Stimulated activated CD4-positive, alpha-beta T cell treated with anti-CD3 and anti-CD28 coated beads, Interleukin-12 subunit alpha, Interleukin-12 subunit beta, amount 100 ng/mL, for 48 hours (primary cell): ENCODE results near the gene LMOD3.

Experiments
- DNase-seq, 3 donors: peaks; one replicate each; pipeline ENCODE4 v3.0.0-alpha.2; 2020; ENCODE audit warnings: low read depth in 2 of 3, low spot score in 1 of 3

The LMOD3 gene

DNA sequence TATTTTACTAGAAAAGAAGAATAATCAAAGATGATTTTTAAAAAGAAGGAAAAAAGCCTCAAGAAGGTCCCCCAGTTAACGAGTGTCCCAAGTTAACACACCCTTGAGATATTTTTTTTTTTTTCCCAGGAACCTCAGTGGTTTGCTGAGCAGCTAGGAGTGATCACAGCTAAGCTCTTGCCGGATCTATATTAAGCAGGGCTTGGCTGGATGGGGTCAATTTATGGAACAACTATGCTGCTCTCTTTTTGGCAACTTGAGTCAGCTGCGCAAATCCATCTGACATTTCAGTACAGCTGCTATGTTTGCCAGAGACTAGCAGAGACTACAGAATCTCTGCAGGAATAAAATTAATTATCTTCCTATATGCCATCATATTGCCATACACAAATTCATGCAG, at the start of gene LMOD3:
TSS of gene LMOD3 (minus strand) at position 193 of the 400 bp plus-strand sequence. CDS start 209 bp downstream, outside the sequence.
- no peak for DNase-seq

GRCh38 chr3:69172058-69172457, 49.7 kb upstream of the LMOD3 start:
- no peak for DNase-seq

GRCh38 chr3:69166446-69166845, 44.1 kb upstream of the LMOD3 start:
- no peak for DNase-seq

DNA sequence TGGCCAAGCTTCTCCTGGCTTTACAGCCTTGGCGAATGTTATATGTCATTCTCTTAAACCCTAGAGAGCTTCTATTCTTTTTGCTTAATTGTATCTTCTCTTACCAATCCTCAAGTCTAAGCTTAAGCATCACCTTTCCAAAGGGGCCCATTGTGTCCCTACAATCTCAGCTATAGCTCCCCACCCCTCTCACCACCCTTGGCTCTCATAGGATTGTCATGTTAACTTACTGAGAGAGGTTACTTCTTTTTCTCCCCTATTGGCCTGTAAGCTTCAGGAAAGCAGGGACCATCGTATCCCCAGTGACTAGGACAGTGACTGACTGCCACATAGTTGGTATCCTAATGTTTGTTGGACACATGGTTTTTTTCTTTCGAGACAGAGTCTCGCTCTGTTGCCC, 43.3 kb upstream of the LMOD3 start:
- no peak for DNase-seq

DNA sequence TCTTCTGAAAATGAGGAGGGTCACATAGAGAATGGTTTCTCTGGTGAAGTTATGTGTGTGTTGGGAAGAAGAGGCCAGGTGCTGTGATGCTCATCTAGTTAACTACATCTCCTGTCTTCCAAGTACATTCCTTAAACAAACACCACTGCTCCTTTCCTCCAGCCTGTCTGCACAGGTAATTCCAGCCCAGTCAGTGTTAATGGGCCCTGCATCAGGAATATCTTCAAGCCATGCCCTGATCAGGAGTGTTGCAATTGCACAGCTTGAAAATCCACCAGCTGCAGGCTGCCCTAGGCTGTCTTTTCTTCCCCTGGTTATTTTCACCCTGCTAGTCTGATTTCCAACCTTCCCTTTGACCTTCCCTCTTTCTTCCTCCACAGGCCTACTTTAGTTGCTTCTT, 41.9 kb upstream of the LMOD3 start:
- no peak for DNase-seq

- DNase-seq: no peak
Measured at GRCh38 chr3:69162308-69162980, 40.0 kb upstream of the LMOD3 start.

DNA sequence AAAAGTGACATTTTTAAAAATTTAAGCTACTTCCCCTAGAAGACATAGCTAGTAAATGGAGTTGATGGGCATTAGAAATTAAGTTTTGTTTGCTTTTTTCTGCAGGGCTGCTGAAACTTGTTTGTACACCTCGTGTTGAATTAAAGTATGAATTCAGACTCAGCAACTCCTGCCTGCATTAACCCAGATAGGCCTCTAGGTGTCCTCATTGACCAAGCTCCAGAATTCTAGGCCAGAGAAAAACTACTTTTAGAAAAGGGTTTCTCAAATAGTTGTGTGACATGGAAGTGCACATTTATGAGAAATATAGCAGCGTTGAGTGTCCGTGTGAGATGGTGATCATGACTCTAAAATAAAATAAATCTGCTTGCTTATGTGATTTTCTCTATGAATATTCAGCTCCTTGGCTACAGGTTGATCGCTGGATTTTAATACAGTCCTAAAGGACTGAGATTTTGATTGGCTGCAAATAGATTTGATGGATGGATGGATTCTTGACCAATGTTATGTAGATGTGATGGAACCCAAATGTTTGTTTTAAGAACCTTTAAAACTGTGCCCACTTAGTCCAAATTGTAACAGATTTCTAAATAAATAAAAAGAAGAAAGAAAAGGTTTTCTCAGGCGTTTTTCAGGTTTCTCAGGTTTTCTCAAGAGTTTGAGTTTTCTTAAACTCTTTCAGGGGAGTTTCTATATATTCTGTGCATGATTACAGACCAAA, 39.4 kb upstream of the LMOD3 start:
- DNase-seq: peak in 1 of 3 donors; percentile 49

DNA sequence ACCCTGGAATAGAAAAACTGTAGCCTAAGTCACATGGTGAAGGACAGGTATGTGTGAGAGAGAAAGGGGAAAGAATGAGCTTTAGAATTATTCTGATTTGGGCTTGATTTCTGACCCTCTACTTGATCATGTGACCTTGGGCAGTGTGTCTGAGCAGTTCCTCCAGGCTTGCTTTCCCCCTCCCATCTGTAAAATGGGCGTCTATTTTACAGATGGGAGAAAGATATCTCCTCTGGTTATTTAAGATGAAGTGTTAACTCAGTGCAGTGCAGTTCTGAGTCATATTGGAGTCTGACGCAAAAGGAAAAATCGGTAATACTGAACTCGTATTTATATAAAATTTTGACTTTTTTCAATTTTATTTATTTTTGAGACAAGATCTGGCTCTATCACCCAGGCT, 38.1 kb upstream of the LMOD3 start:
- no peak for DNase-seq

- no peak for DNase-seq
Measured at GRCh38 chr3:69160107-69160506, 37.7 kb upstream of the LMOD3 start.

GRCh38 chr3:69149586-69149985, 27.2 kb upstream of the LMOD3 start:
- no peak for DNase-seq

- DNase-seq: no peak
Measured at GRCh38 chr3:69145688-69146087, 23.3 kb upstream of the LMOD3 start.

DNA sequence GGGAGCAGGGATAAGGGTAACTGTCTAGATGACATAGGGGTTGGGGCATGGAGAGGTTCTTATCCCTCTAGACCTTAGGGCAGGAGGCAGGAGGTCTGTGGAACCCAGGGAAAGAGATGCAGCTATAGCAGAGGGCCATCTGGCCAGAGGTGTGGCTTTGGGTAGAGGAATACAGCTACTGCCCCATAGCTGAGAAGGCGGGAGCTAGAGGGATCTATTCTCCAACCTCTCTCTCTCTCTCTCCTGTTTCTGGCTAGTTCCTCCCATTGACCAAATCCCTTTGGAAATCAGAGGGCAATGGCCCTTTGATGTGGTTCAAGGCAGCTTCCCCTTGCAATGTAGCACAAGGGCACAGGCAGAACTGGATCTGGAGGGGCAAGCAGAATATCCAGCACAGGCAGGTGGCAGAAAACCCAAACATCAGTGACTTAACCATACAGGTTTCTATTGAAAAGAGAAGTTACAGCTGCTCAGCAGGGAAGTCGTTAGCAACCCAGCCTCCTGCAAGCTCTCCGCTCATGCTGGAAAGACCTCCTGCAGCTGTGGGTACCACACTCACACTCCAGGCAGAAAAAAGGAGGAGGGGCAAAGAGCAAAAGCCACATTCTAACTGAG, 22.3 kb upstream of the LMOD3 start:
- no peak for DNase-seq

DNA sequence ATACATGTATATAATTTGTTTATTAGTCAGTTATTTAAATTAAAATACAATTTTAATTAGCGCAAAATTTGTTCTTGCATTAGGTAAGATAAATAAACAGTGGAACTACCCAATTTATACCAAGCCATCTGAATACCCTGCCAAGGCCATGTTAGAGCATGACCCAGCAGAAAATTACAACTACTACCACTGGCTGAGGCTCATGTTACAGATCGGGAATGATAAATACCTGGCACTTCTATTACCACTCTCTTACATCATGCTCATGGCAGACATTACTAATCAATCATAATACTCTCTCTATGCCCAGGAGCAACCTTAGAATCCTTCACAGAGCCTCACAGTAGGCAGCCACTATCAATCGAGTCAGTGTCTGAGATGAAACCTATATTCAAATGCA, 21.2 kb upstream of the LMOD3 start:
- DNase-seq: no peak

DNA sequence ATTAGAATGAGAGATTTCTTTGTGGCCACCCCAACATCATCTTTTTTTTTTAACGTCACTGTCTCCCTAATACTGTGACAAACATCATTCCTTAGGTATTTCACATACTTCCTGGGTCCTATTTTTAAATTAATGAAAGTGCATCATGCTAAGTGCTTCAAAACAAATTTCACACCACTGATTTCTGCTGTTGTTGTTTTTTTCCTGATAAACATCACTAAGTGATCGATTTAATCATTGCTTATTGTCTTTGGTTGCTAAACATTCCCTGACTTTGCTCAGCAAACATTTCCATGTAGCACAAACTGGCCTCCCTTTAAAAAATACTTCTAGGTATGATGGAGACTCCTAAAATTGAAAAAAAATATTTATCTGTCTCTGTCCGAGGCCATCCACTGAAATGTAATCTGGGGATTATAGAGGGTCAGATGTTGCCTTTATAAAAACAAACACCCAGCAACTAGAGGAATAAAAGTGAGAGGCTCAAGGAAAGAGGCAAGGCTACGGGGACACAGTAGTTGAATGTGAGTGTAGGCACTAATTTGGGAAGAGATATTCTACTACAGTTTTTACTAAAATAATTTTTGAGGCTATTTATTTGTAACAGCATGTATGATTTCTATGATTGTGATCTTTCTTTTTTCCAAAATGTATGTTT, 20.5 kb upstream of the LMOD3 start:
- no peak for DNase-seq

GRCh38 chr3:69142090-69142489, 19.7 kb upstream of the LMOD3 start:
- DNase-seq: no peak

- DNase-seq: no peak
Measured at GRCh38 chr3:69141313-69141712, 18.9 kb upstream of the LMOD3 start.

DNA sequence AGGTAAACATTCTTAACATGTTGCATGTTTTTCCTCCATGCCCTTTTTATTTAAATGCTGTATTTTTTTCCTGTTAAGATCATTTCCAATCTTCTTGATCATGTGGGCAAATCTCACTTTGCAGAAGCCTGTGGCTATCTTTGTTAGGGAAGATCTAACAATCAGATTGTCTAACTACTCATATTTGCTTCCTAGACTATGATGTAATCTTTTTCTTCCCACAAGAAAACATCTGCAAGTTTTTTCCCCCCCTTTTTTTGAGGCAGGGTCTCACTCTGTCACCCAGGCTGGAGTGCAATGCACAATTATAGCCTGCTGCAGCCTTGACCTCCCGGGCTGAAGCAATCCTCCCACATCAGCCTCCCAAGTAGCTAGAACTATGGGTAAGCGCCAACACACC, 15.0 kb upstream of the LMOD3 start:
- DNase-seq: no peak

DNA sequence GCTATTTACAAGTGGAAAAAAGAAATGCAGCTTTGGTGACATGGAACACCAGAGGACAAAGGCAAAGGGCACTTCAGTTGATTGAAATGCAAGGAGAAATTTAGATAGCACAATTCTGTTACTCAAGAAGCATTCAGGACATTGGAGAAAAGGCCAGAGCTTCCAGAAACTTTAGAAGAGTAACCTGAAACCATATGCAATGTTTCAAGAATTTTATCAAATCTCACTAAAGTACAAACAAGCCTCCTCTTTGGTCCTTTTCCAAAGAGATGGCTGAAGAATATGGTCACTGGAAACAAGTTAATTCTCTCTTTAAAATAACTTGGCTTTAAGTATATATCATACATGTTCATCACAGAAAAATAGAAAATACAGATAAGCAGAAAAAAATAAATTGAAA, 14.6 kb upstream of the LMOD3 start:
- no peak for DNase-seq

GRCh38 chr3:69130689-69131088, 8.3 kb upstream of the LMOD3 start:
- DNase-seq: no peak

DNA sequence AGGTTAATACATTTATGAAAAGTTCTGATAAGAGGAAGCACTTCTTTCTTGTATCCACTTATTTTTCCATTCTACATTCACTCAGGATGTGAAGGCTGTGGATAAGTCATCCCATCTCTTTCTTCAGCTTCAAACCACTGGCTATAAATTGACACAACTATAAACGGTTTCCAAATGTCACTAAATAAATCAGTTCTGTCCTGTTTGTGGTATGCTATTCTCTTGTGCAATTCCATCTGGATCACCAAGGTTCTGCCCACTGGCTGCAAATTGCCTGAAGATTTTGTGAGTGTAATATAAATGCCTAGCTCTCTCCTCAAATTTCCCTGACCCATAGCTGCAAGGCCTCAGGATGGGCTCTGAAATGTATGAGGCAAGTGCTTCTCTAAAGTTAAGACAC, 7.1 kb upstream of the LMOD3 start:
- no peak for DNase-seq

DNA sequence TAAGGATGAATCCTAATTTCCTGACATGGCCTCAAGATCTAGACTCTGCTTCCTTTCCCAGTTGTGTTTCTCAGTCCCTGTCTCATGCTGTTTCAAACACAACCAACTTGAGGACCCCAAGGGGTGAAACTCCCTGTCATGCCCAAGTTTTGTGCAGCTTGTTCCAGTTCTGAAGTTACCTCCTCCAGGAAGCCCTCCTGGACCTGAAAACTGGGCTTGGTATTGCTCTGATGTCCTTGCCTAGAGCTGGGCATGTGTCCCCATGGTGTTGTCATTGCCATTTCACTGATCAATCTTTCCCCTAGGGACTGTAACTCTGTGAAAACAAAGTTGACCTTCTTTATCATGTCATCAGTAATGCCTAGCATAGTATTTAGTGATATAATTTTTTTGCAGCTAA, 6.1 kb upstream of the LMOD3 start:
- no peak for DNase-seq

GRCh38 chr3:69126999-69127398, 4.6 kb upstream of the LMOD3 start:
- no peak for DNase-seq
